Astrocyte (in vitro differentiated cells and primary cell): ENCODE results near the gene TBK1. TPM values are rescaled to one million over a fixed set of nuclear protein-coding genes. Genes with fewer than 3 reads are reported as not detected.
A peak's percentile ranks its signal among the peaks of the same experiment; 100 is the strongest.

ENCODE experiments used
- DNase-seq: peaks from one replicate; pipeline ENCODE4 v3.0.0-alpha.2; 2010; ENCODE audit warnings: low read depth
- FAIRE-seq: peaks from 2 replicates; lab custom pipeline; 2011; peaks lifted over from hg19 to GRCh38; lab: Jason Lieb, UNC
- H2AFZ ChIP-seq: 2 replicates; pipeline ENCODE4 v1.6.0; 2012; ENCODE audit warnings: low read depth, low read length, inconsistent platforms
- H3K27ac ChIP-seq: 2 replicates; pipeline ENCODE4 v1.5.1; 2011; ENCODE audit warnings: low read depth, low read length, inconsistent platforms
- H3K27me3 ChIP-seq: 2 replicates; pipeline ENCODE4 v1.6.0; 2011; ENCODE audit warnings: low read length, inconsistent platforms; ENCODE audit not compliant: insufficient read depth
- H3K36me3 ChIP-seq: 2 replicates; pipeline ENCODE4 v1.5.1; 2011; ENCODE audit warnings: low read length, inconsistent platforms; ENCODE audit not compliant: insufficient read depth
- H3K4me1 ChIP-seq: 2 replicates; pipeline ENCODE4 v1.5.1; 2011; ENCODE audit warnings: low read length, inconsistent platforms; ENCODE audit not compliant: insufficient read depth
- H3K4me2 ChIP-seq: 2 replicates; pipeline ENCODE4 v1.6.0; 2012; ENCODE audit warnings: low read length, inconsistent platforms
- H3K4me3 ChIP-seq: 2 replicates; pipeline ENCODE4 v1.5.1; 2011; ENCODE audit warnings: low read depth, mild to moderate bottlenecking, low read length, inconsistent platforms; ENCODE audit not compliant: insufficient read depth
- H3K79me2 ChIP-seq: 2 replicates; pipeline ENCODE4 v1.6.0; 2012; ENCODE audit warnings: mild to moderate bottlenecking, low read length, inconsistent platforms; ENCODE audit not compliant: insufficient read depth
- H3K9ac ChIP-seq: 2 replicates; pipeline ENCODE4 v1.6.0; 2012; ENCODE audit warnings: mild to moderate bottlenecking, low read length, inconsistent platforms
- H3K9me3 ChIP-seq: 2 replicates; pipeline ENCODE4 v1.5.1; 2012; ENCODE audit warnings: low read depth, mild to moderate bottlenecking, low read length, inconsistent platforms; ENCODE audit not compliant: insufficient read depth
- H4K20me1 ChIP-seq: 2 replicates; pipeline ENCODE4 v1.6.0; 2012; ENCODE audit warnings: low read length, inconsistent platforms; ENCODE audit not compliant: insufficient read depth
- H3K27ac Mint-ChIP-seq: one replicate; pipeline ENCODE4 v1.8.0; 2021; ENCODE audit warnings: mild to moderate bottlenecking, mixed read lengths; ENCODE audit not compliant: unreplicated experiment
- H3K27me3 Mint-ChIP-seq: one replicate; pipeline ENCODE4 v1.8.0; 2021; ENCODE audit warnings: low read depth, mixed read lengths; ENCODE audit not compliant: unreplicated experiment
- H3K36me3 Mint-ChIP-seq: one replicate; pipeline ENCODE4 v1.8.0; 2021; ENCODE audit warnings: low read depth, mixed read lengths; ENCODE audit not compliant: unreplicated experiment
- H3K4me1 Mint-ChIP-seq: one replicate; pipeline ENCODE4 v1.8.0; 2021; ENCODE audit warnings: low read depth, mixed read lengths; ENCODE audit not compliant: unreplicated experiment
- H3K4me3 Mint-ChIP-seq: one replicate; pipeline ENCODE4 v1.8.0; 2021; ENCODE audit warnings: mild to moderate bottlenecking, moderate library complexity, mixed read lengths; ENCODE audit not compliant: unreplicated experiment
- H3K9me3 Mint-ChIP-seq: one replicate; pipeline ENCODE4 v1.8.0; 2021; ENCODE audit warnings: mild to moderate bottlenecking, mixed read lengths; ENCODE audit not compliant: unreplicated experiment
- EZH2 ChIP-seq: IDR thresholded peaks from 2 replicates; pipeline ENCODE4 v1.6.1; 2012; ENCODE audit warnings: mild to moderate bottlenecking, low read length, inconsistent platforms; ENCODE audit not compliant: insufficient read depth
- total RNA-seq: library from RNA; stranded (reverse); gene quantifications from 2 replicates; pipeline ENCODE4 v1.2.1, GENCODE V29; 2021
- TF ChIP-seq, protein P1 (sequence below): IDR thresholded peaks from 2 replicates; pipeline ENCODE4 v1.5.1; 2011; ENCODE audit warnings: low read depth, mild to moderate bottlenecking, inconsistent platforms, low read length, moderate library complexity; ENCODE audit not compliant: insufficient read depth

The TBK1 gene
- total RNA-seq, 1 donor from 2014 or later, result 23.7 TPM

DNA sequence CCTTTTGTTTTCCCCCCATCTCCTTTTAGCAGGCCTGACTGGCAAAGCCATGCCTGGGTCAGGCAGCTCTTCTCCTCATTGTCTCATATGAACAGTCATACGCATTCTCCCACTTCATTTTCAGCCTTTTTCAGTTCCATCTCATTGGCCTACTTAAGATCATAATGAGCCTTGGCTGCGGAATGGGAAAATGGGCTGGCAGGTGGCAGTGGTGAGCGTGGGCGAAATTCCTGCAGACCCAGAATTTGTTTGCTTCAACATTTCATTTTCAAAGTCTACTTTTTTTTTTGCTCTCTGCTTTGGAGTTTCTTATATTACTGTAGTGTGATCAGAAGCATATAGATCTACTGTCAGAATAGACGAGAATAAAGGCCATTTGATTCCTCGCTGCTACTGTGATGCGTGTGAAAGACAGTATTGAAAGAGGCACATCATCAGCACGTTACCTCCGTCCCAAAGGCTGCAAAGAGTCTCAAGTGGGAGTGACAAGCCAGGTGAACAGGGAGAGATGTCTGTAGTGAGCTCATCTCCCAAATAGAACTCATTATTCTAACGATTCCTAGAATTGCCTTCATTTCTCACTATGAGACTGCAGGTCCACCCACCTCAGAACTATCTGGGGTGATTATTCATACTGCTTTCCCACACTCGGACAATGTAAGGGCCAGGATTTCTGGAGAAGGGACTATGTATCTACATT lies 73.7 kb downstream of the TBK1 start:
- H3K4me3 ChIP-seq, result no peak overlapping the region
- no peaks in the 10 kb centered on the region for H3K9me3 Mint-ChIP-seq
- TF ChIP-seq EZH2, result no peak
- TF ChIP-seq, protein P1, sequence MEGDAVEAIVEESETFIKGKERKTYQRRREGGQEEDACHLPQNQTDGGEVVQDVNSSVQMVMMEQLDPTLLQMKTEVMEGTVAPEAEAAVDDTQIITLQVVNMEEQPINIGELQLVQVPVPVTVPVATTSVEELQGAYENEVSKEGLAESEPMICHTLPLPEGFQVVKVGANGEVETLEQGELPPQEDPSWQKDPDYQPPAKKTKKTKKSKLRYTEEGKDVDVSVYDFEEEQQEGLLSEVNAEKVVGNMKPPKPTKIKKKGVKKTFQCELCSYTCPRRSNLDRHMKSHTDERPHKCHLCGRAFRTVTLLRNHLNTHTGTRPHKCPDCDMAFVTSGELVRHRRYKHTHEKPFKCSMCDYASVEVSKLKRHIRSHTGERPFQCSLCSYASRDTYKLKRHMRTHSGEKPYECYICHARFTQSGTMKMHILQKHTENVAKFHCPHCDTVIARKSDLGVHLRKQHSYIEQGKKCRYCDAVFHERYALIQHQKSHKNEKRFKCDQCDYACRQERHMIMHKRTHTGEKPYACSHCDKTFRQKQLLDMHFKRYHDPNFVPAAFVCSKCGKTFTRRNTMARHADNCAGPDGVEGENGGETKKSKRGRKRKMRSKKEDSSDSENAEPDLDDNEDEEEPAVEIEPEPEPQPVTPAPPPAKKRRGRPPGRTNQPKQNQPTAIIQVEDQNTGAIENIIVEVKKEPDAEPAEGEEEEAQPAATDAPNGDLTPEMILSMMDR, result no peak
- FAIRE-seq, result no peak
- H3K4me1 ChIP-seq, result peaks cover 8% of the 10 kb centered on the region
- no peaks in the 10 kb centered on the region for H3K36me3 Mint-ChIP-seq
- no peaks in the 10 kb centered on the region for H3K36me3 ChIP-seq
- no peaks in the 10 kb centered on the region for H3K27me3 ChIP-seq
- H3K4me2 ChIP-seq, result no peak overlapping the region
- peak; percentile 13 for DNase-seq
- no peak overlapping the region for H3K27ac ChIP-seq
- H3K4me1 Mint-ChIP-seq, result peaks cover 22% of the 10 kb centered on the region
- H3K79me2 ChIP-seq, result no peaks in the 10 kb centered on the region
- H3K9ac ChIP-seq, result no peak overlapping the region
- H3K27me3 Mint-ChIP-seq, result no peaks in the 10 kb centered on the region
- H3K9me3 ChIP-seq, result no peaks in the 10 kb centered on the region
- H2AFZ ChIP-seq, result no peak overlapping the region
- H3K4me3 Mint-ChIP-seq, result no peak overlapping the region
- no peaks in the 10 kb centered on the region for H4K20me1 ChIP-seq
- no peak overlapping the region for H3K27ac Mint-ChIP-seq

DNA sequence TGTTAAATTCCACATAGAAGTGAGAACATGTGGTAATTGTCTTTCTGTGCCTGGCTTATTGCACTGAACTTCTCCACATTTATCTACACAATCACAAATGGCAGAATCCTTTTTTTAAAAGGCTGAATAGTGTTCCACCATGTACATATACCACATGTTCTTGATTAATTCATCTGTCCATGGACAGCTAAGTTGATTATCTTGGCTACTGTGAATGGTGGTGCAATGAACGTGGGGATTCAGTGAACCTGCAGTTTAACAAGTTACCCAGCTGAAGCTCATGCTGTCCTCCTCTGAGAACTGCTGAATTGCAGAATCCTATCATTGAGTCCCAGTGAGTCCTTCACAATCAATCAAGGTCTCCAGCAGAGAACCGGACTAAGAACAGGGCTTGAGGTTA lies 74.9 kb downstream of the TBK1 start:
- Histone ChIP-seq H2AFZ (no peak overlapping the region), H3K9ac (no peak overlapping the region), H3K36me3 (no peaks in the 10 kb centered on the region), H3K4me2 (no peak overlapping the region), H3K4me1 (peaks cover 8% of the 10 kb centered on the region), H4K20me1 (no peaks in the 10 kb centered on the region), H3K27me3 (no peaks in the 10 kb centered on the region), H3K4me3 (no peak overlapping the region), H3K9me3 (no peaks in the 10 kb centered on the region), H3K27ac (no peak overlapping the region), H3K79me2 (no peaks in the 10 kb centered on the region)
- no peak overlapping the region for H3K4me3 Mint-ChIP-seq
- peaks cover 16% of the 10 kb centered on the region for H3K4me1 Mint-ChIP-seq
- H3K9me3 Mint-ChIP-seq, result no peaks in the 10 kb centered on the region
- FAIRE-seq (no peak), DNase-seq (no peak)
- no peaks in the 10 kb centered on the region for H3K27me3 Mint-ChIP-seq
- H3K27ac Mint-ChIP-seq, result no peak overlapping the region
- no peak for TF ChIP-seq EZH2
- TF ChIP-seq, protein P1, result no peak
- no peaks in the 10 kb centered on the region for H3K36me3 Mint-ChIP-seq

DNA sequence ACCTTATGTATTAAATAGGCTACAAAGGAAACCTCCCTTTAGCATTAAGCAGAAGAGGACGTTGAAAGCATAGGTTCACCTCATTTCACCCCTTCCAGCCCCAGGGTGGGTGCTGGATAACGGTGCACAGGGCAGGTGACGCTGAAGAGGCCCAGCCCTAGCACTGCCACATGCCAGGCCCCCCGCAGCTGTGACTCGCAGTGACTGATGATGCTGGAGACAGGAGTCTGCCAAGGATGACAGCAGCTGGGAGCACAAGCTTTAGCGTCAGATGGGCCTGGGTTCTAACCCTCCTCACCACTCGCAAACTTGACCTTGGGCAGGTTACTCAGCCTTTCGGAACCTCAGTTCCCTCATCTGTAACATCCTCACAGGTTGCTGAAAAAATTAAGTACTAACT lies 76.7 kb downstream of the TBK1 start:
- Histone ChIP-seq H4K20me1 (no peaks in the 10 kb centered on the region), H3K27me3 (no peaks in the 10 kb centered on the region), H3K4me3 (no peak overlapping the region), H3K79me2 (no peaks in the 10 kb centered on the region), H3K9ac (no peak overlapping the region), H3K9me3 (no peaks in the 10 kb centered on the region), H3K27ac (no peak overlapping the region), H3K4me1 (no peaks in the 10 kb centered on the region), H2AFZ (no peak overlapping the region), H3K4me2 (no peak overlapping the region), H3K36me3 (no peaks in the 10 kb centered on the region)
- Mint-ChIP-seq H3K4me3 (no peak overlapping the region), H3K36me3 (no peaks in the 10 kb centered on the region), H3K27me3 (no peaks in the 10 kb centered on the region), H3K27ac (no peak overlapping the region), H3K9me3 (no peaks in the 10 kb centered on the region), H3K4me1 (peaks cover 2% of the 10 kb centered on the region)
- TF ChIP-seq, protein P1, result no peak
- TF ChIP-seq EZH2, result no peak
- FAIRE-seq, result no peak
- no peak for DNase-seq
